Brain microvascular endothelial cell (primary cell): ENCODE measurements around the gene UBALD1.

Source experiments
- DNase-seq: peaks from one replicate; pipeline ENCODE4 v3.0.0-alpha.2; 2020
- H3K27ac ChIP-seq: fragments of 250-450 bp; sonication (Bioruptor Pico); 2 replicates; pipeline ENCODE4 v1.5.1; 2020; ENCODE audit warnings: mild to moderate bottlenecking, moderate library complexity
- H3K27me3 ChIP-seq: fragments of 250-450 bp; sonication (Bioruptor Pico); replicated peaks from 2 replicates; pipeline ENCODE4 v1.5.1; 2020; ENCODE audit warnings: mild to moderate bottlenecking
- H3K36me3 ChIP-seq: fragments of 250-450 bp; sonication (Bioruptor Pico); replicated peaks from 2 replicates; pipeline ENCODE4 v1.5.1; 2020; ENCODE audit warnings: mild to moderate bottlenecking
- H3K4me3 ChIP-seq: 2 replicates; pipeline ENCODE4 v1.5.1; 2011; ENCODE audit warnings: low read depth, mild to moderate bottlenecking, control low read depth, low read length, moderate library complexity
- CTCF ChIP-seq: IDR thresholded peaks from 2 replicates; pipeline ENCODE4 v1.5.1; 2011; ENCODE audit warnings: low read depth, mild to moderate bottlenecking, moderate library complexity, low read length, control low read depth, inconsistent platforms; ENCODE audit errors: missing control alignments
- in situ Hi-C: cut with HindIII; loops from 2 replicates; pipeline ENCODE4 v1.10.0; 2017; ENCODE audit warnings: low sequenced_read_pairs, low pct_ligation_motif_present

UBALD1 gene

GRCh38 chr16:4648917-4649316 lies 34.2 kb upstream of the UBALD1 start:
- peaks cover 20% of the 10 kb centered on the region for H3K36me3 ChIP-seq
- in situ Hi-C loops, result no loop called here
- TF ChIP-seq CTCF, result no peak

DNA sequence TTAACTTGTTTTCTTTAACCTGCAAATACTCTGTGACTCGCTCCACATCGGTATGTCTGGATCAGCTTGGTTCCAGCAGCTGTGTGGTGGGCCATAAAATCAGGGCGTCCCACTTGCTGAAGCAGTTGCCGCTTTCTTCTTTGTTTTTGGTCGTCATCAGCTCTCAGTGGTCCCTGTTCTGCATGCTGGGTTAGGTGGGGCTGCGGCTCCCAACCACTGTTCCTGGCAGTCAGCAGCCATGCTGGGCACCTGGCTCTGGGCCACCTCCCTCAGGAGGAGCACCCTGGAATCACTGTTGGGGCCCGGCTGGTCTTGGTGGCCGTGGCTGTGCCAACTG lies 32.9 kb upstream of the UBALD1 start:
- no peak overlapping the region for H3K27ac ChIP-seq
- H3K36me3 ChIP-seq, result peaks cover 15% of the 10 kb centered on the region
- no peak for DNase-seq
- in situ Hi-C loops, result no loop called here
- TF ChIP-seq CTCF, result no peak
- H3K27me3 ChIP-seq, result no peaks in the 10 kb centered on the region
- no peak overlapping the region for H3K4me3 ChIP-seq

More at GRCh38 chr16:4648917-4649316, 34.2 kb upstream of the UBALD1 start:
- H3K27ac ChIP-seq, result no peak overlapping the region
- no peaks in the 10 kb centered on the region for H3K27me3 ChIP-seq
- DNase-seq, result no peak
- H3K4me3 ChIP-seq, result no peak overlapping the region

GRCh38 chr16:4646773-4647643 lies 32.3 kb upstream of the UBALD1 start:
- in situ Hi-C loops, result no loop called here
- no peak for TF ChIP-seq CTCF
- H3K27me3 ChIP-seq, result no peaks in the 10 kb centered on the region
- H3K27ac ChIP-seq, result no peak overlapping the region
- peaks cover 10% of the 10 kb centered on the region for H3K36me3 ChIP-seq
- H3K4me3 ChIP-seq, result no peak overlapping the region
- no peak for DNase-seq

DNA sequence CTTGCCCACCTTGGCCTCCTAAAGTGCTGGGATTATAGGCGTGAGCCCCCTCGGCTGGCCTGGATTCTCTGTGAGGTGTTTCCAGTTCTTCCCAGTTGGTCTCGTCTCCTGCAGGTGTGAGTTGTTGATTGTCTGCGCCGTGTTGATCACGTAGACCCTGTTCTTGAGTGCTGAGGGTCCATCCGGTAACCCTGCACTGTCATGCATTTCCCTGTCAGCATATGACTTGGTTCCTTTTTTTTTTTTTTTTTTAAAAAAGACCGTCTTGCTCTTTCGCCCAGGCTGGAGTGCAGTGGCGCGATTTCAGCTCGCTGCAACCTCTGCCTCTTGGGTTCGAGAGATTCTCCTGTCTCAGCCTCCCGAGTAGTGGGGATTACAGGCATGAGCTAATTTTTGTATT lies 27.2 kb upstream of the UBALD1 start:
- no peak overlapping the region for H3K27ac ChIP-seq
- no peak for DNase-seq
- no peak overlapping the region for H3K4me3 ChIP-seq
- H3K36me3 ChIP-seq, result no peaks in the 10 kb centered on the region
- in situ Hi-C loops, result no loop called here
- no peaks in the 10 kb centered on the region for H3K27me3 ChIP-seq
- TF ChIP-seq CTCF, result no peak

GRCh38 chr16:4641306-4641687 lies 26.6 kb upstream of the UBALD1 start:
- no peak for DNase-seq
- in situ Hi-C loops, result no loop called here
- H3K4me3 ChIP-seq, result no peak overlapping the region
- H3K27ac ChIP-seq, result no peak overlapping the region
- no peaks in the 10 kb centered on the region for H3K36me3 ChIP-seq
- TF ChIP-seq CTCF, result no peak
- no peaks in the 10 kb centered on the region for H3K27me3 ChIP-seq
